ENCODE data around the gene PPM1E. TPM values are rescaled to one million over a fixed set of nuclear protein-coding genes. Genes with fewer than 3 reads are reported as not detected.

The PPM1E gene
- total RNA-seq, 1 experiment from 2014 or later = 0.47 TPM

- no peak for DNase-seq (ENCODE audit: low read depth)
Observed at GRCh38 chr17:58995247-58995940, 239.7 kb downstream of the PPM1E start.

- no peak for DNase-seq (ENCODE audit: low read depth)
Observed at GRCh38 chr17:58996968-58997367, 241.3 kb downstream of the PPM1E start.

GRCh38 chr17:58997756-58998553, 242.3 kb downstream of the PPM1E start:
- DNase-seq (ENCODE audit: low read depth) = no peak

GRCh38 chr17:58998871-58999270, 243.2 kb downstream of the PPM1E start:
- DNase-seq (ENCODE audit: low read depth) = no peak

GRCh38 chr17:58999500-58999899, 243.8 kb downstream of the PPM1E start:
- no peak for DNase-seq (ENCODE audit: low read depth)

GRCh38 chr17:59000022-59000421, 244.4 kb downstream of the PPM1E start:
- no peak for DNase-seq (ENCODE audit: low read depth)

GRCh38 chr17:59001158-59001814, 245.6 kb downstream of the PPM1E start:
- peak; percentile 60 for DNase-seq (ENCODE audit: low read depth)

GRCh38 chr17:59002126-59002525, 246.5 kb downstream of the PPM1E start:
- no peak for DNase-seq (ENCODE audit: low read depth)

- no peak for DNase-seq (ENCODE audit: low read depth)
Observed at GRCh38 chr17:59002848-59003247, 247.2 kb downstream of the PPM1E start.

GRCh38 chr17:59003860-59004259, 248.2 kb downstream of the PPM1E start:
- no peak for DNase-seq (ENCODE audit: low read depth)

- DNase-seq (ENCODE audit: low read depth) = peak; percentile 46
Observed at GRCh38 chr17:59004338-59005111, 248.9 kb downstream of the PPM1E start.

- DNase-seq (ENCODE audit: low read depth) = no peak
Observed at GRCh38 chr17:59007995-59008394, 252.3 kb downstream of the PPM1E start.

- no peak for DNase-seq (ENCODE audit: low read depth)
Observed at GRCh38 chr17:59008737-59009136, 253.1 kb downstream of the PPM1E start.

GRCh38 chr17:59010026-59010425, 254.4 kb downstream of the PPM1E start:
- no peak for DNase-seq (ENCODE audit: low read depth)

- no peak for DNase-seq (ENCODE audit: low read depth)
Observed at GRCh38 chr17:59011975-59012374, 256.3 kb downstream of the PPM1E start.

- DNase-seq (ENCODE audit: low read depth) = no peak
Observed at GRCh38 chr17:59018019-59018418, 262.4 kb downstream of the PPM1E start.

- no peak for DNase-seq (ENCODE audit: low read depth)
Observed at GRCh38 chr17:59024916-59025315, 269.3 kb downstream of the PPM1E start.

- no peak for DNase-seq (ENCODE audit: low read depth)
Observed at GRCh38 chr17:59026176-59026939, 270.7 kb downstream of the PPM1E start.

- DNase-seq (ENCODE audit: low read depth) = no peak
Observed at GRCh38 chr17:59027750-59028149, 272.1 kb downstream of the PPM1E start.

GRCh38 chr17:59028328-59028727, 272.7 kb downstream of the PPM1E start:
- no peak for DNase-seq (ENCODE audit: low read depth)

- DNase-seq (ENCODE audit: low read depth) = no peak
Observed at GRCh38 chr17:59030811-59031210, 275.2 kb downstream of the PPM1E start.
